Activated CD4-positive, alpha-beta T cell treated with anti-CD3 and anti-CD28 coated beads for 1 hour (primary cell): ENCODE measurements around the gene DYNC1I1.

Experiments
- DNase-seq: peaks from one replicate; pipeline ENCODE4 v3.0.0-alpha.2; 2020

The DYNC1I1 gene

GRCh38 chr7:96093435-96093834, 321.1 kb downstream of the DYNC1I1 start:
- no peak for DNase-seq

GRCh38 chr7:96097835-96098234, 325.5 kb downstream of the DYNC1I1 start:
- DNase-seq: no peak

DNA sequence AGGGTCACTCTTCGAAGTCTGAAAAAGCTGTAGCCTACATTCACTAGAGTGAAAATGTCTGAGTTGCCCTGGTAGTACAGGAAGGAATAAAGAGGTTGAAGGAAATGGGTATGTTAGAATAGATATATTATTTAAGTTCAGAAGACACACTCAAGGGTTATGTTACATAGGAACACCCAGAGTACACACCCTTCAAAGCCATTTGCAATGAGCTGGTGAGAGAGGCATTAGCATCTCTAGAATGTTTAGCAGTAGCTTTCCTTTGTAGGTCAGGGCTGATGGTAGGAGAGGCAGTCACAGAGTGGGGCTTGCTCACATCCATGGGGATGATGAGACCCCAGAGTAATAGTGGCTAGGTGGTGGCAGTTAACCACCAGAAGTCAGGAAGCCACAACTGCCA, 328.4 kb downstream of the DYNC1I1 start:
- DNase-seq: no peak

DNA sequence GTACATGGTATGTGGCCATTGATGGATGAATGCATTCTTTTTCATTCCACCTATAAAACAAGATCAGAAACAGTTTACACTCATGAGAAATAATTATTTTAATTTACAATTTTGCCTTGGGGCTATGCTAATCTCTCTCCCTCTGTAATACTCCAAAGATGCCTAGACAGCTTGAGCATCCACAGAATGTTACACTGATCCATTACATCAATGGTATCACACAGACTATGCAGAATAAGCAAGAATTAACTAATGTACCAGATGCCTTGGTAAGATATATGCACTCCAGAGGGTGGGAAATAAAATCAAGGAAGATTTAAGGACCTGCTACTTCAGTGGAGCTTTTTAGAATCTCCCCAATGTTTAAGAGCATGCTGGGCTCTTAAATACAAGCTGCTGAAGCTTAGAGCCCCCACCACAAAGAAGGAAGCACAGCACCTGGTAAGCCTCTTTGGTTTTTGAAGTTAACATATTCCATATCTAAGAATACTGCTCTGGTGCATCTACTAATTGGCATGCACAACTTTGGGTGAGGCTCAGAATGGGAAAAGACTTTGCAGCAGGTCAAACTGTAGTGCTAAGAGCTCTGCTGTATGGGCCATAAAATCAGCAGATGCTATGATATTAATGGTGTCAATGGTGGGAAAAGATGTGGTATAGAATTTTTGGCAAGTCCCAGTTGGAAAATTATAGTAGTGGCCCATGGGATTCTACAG, 329.9 kb downstream of the DYNC1I1 start:
- DNase-seq: no peak

GRCh38 chr7:96104984-96105383, 332.6 kb downstream of the DYNC1I1 start:
- no peak for DNase-seq

- DNase-seq: no peak
Measured at GRCh38 chr7:96111405-96111804, 339.1 kb downstream of the DYNC1I1 start.

DNA sequence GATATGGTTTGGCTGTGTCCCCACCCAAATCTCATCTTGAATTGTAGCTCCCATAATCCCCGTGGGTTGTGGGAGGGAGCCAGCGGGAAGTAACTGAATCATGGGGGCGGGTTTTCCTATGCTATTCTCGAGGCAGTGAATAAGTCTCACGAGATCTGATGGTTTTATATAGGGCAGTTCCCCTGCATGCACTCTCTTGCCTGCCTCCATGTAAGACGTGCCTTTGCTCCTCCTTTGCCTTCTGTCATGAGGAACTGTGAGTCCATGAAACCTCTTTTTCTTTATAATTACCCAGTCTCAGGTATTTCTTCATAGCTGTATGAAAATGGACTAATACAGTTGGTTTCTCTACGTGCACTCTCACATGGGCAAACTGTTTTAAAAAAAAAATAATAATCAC, 341.8 kb downstream of the DYNC1I1 start:
- no peak for DNase-seq

GRCh38 chr7:96116173-96116572, 343.8 kb downstream of the DYNC1I1 start:
- DNase-seq: no peak

DNA sequence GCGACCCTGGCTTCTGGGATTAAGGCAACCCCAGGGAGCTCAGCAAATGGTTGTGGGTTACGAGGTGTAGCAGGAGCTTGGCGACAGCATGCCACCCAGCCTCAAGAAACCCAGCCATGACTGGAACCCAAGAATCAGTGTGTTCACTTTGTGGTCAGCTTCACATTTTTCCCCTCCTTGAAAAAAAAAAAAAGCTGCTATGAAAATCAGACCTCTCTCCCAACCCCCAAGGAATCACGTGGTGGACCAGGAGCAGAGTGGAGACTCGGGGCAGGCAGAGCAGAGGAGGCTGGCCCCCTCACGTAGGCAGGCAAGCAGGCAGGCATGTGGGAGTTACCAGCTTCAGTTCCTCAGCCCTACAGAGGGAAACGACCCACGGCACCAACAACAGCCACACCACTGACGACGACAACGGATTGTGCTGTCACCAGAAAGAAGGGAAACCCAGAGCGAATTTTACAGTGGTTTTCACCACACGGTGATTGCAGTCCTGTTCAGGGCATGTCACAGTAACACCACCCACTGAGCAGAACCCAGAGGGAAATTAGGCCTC, 346.2 kb downstream of the DYNC1I1 start:
- DNase-seq: no peak

DNA sequence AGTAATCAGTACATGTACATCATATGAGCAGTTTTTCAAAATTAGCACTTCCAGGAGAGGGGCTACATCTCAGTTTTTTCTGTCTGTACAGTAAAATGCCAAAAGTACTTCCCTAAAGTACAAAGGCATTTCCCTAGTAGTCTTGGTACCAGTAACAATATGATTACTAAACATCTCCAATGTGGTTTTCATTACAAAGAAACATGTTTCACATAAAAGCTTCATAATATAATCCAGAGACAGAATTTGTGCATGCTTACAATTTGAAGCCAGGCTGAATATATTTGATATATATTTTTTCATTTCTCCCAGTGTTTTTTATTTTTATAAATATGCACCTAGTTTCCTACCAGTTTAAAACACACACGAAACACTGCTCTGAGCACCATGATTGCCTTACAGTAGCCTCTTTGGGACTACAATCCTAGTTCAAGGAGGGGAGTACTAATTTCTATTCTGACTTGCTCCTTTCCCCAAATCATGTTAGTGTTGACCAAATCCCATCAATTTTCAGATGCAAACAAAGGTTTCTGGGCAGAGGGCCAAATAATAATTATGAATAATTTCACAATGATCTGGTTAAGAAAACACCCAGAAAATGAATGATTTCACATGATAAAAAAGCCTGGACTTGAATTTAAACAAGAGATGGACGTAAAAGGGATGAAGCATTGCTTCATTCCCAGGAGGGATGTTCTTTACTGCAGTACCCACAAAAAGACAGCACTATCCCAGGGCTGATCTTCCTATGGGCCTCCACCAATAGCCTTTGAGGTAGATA, 348.3 kb downstream of the DYNC1I1 start:
- DNase-seq: no peak

DNA sequence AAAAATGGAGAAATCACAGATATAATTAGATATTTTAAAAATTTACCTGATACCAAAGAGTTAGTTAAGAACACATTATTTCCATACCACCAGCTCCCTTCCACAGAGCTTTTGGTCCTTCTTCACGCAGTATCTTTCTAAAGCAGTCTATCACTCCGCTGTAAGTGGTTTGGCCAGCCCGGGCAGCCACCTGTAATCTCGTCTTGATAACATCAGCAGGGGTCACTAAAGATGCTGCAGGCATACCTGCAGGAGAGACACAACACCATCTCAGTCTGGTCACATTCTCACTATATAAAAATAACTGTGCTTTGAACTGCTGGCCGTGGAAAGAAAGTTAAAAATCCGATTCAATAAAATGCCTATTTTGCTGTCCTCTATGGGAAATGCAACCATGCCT, 349.4 kb downstream of the DYNC1I1 start:
- DNase-seq: no peak

GRCh38 chr7:96122746-96123145, 350.4 kb downstream of the DYNC1I1 start:
- no peak for DNase-seq

GRCh38 chr7:96126382-96126781, 354.0 kb downstream of the DYNC1I1 start:
- DNase-seq: no peak

DNA sequence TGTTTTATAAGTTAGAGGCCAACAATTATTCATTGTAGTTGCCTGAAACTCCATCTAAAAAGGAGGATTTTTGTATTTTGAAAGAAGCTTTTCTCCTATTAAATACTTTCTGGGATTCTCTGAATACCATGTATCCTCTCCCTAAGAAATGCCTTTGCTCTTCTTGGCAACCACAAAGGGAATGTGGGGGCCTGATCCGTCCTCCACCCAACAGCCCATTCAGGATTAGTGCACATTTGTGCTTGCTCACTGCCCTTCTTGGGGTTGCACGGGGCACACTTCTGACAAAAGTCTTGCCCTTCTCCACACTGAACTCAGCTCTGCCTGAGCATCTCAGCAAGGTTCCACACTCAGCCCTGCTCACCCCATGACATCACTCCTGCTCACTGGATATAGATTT, 355.4 kb downstream of the DYNC1I1 start:
- DNase-seq: no peak

GRCh38 chr7:96131525-96131924, 359.2 kb downstream of the DYNC1I1 start:
- no peak for DNase-seq

DNA sequence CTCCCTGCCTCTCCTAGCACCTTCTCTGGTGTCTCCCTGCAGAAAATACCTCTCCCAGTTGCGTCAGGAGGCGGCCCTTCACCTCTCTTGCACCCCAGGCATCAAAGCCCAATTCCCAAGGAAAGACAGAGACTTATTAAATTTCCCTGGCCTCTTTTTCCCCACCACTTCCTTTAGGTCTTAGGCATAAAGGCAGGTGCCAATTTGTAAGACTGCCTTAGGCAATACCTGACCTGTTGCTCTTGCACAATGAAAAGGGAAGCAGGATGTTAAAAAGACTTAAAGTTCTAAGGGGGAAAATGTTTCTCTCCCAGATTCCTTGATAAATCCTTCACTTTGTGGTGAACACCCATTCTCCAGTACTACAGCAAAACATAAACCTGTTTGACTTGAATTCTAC, 362.9 kb downstream of the DYNC1I1 start:
- no peak for DNase-seq

DNA sequence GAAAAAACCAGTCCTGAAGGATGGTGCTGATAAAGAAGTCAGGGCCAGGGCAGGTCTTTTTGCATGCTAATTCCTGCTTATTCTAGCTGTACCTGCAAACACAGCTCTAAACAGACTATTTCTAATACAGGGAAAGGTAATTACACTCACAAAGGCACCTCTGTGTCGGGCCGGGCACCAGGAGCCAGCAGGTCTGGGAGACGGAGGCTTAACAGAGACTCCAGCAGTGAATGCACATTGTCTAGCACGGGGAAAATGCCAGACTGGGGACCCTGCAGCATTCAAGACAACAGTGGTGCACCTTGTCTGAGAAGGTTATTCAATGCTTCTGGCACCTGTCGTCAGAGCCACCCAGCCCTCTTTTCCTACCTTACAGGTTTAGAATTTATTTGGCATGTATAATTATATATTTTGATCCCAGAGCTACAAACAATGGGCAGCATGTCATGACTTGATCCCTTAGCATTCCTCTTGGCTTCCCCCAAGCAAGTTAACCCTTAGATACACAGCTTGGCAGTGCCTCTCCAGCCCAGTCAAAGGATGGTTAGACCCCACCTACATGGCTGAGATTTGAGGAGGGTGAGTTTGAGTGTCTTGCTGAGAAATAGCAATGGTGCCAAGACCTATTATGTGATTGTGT, 364.4 kb downstream of the DYNC1I1 start:
- no peak for DNase-seq

DNA sequence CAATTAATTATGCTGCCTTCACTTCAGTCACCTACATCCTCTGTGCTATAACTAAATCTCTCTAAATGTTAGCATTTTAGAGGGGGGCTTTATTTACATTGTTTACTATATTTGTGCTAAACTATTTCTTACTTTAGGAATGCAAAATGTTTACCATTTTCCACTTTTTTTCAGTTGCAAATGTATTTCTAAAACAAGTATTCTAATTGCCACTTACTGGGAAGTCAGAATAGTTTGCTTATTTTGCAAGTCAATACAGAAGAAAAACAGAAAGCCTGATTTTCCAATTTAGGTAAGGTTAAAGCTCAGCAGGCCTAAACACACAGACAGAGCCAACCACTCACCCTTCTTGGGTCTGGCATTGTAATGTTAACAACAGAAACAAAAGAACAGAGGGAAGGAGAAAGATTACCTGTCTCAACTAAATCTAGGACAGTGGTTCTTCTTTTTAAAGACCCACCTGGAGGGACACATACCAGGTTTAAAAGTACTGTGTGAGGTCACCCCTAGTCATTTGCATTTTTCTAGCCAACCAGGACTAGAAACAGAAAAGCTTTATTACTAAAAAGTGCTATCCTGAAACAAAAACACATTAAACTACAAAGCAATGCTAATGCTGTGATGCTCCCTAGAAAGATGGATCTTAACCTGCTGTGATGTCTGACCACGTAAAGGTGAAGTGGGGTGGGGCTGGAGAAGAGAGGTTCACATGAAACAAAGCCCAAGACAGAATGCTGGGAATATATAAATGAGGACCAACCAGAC, 371.3 kb downstream of the DYNC1I1 start:
- no peak for DNase-seq

GRCh38 chr7:96144260-96144526, 371.8 kb downstream of the DYNC1I1 start:
- DNase-seq: no peak
